Mesenchymal stem cell (in vitro differentiated cells and primary cell): Measurements from ENCODE around the gene FHOD3.

Experiments used
- DNase-seq: peaks from one replicate; pipeline ENCODE4 v3.0.0-alpha.2; 2013
- H2AFZ ChIP-seq: one replicate; pipeline ENCODE4 v1.6.1; 2013; ENCODE audit warnings: low read depth, mild to moderate bottlenecking, control low read depth, inconsistent platforms, low read length, moderate library complexity
- H2AK5ac ChIP-seq: 2 replicates; pipeline ENCODE4 v1.6.1; 2013; ENCODE audit warnings: low read length, moderate library complexity, mild to moderate bottlenecking, inconsistent platforms; ENCODE audit not compliant: severe bottlenecking
- H2BK120ac ChIP-seq: one replicate; pipeline ENCODE4 v1.6.1; 2013; ENCODE audit warnings: low read depth, mild to moderate bottlenecking, inconsistent platforms, low read length, moderate library complexity
- H2BK12ac ChIP-seq, 2 experiments: one replicate each; pipeline ENCODE4 v1.6.1; 2013; ENCODE audit warnings: inconsistent platforms in 2 of 2, low read length in 2 of 2, mild to moderate bottlenecking in 2 of 2, moderate library complexity in 2 of 2, control low read depth in 1 of 2
- H2BK15ac ChIP-seq: one replicate; pipeline ENCODE4 v1.6.1; 2013; ENCODE audit warnings: mild to moderate bottlenecking, low read depth, inconsistent platforms; ENCODE audit not compliant: poor library complexity, severe bottlenecking
- H2BK5ac ChIP-seq: 2 replicates; pipeline ENCODE4 v1.6.1; 2013; ENCODE audit warnings: low read depth, mild to moderate bottlenecking, low read length, control low read depth, inconsistent platforms; ENCODE audit not compliant: poor library complexity, severe bottlenecking
- H3K14ac ChIP-seq, 2 experiments: one replicate each; pipeline ENCODE4 v1.6.1; 2013; ENCODE audit warnings: inconsistent platforms in 2 of 2, low read length in 2 of 2, control low read depth in 1 of 2, mild to moderate bottlenecking in 1 of 2, moderate library complexity in 1 of 2
- H3K18ac ChIP-seq, 2 experiments: one replicate each; pipeline ENCODE4 v1.6.1; 2013; ENCODE audit warnings: inconsistent platforms in 2 of 2, low read length in 2 of 2, control low read depth in 1 of 2, low read depth in 1 of 2, mild to moderate bottlenecking in 1 of 2
- H3K23ac ChIP-seq, 2 experiments: one replicate each; pipeline ENCODE4 v1.6.1; 2013; ENCODE audit warnings: inconsistent platforms in 2 of 2, low read length in 2 of 2, mild to moderate bottlenecking in 2 of 2, moderate library complexity in 2 of 2, control low read depth in 1 of 2
- H3K27ac ChIP-seq: 2 replicates; pipeline ENCODE4 v1.5.1; 2013; ENCODE audit warnings: mild to moderate bottlenecking, moderate library complexity, low read length, control low read depth, inconsistent platforms; ENCODE audit not compliant: poor library complexity, severe bottlenecking
- H3K27me3 ChIP-seq, 2 experiments: 2 replicates each; pipeline versions ENCODE4 v1.6.1 to v1.7.0; 2013; ENCODE audit warnings: low read length in 2 of 2, mild to moderate bottlenecking in 2 of 2, moderate library complexity in 2 of 2, control low read depth in 1 of 2, inconsistent platforms in 1 of 2; ENCODE audit not compliant: control insufficient read depth in 1 of 2, insufficient read depth in 1 of 2
- H3K36me3 ChIP-seq, 2 experiments: 2 replicates each; pipeline versions ENCODE4 v1.6.1 to v1.7.0; 2013; ENCODE audit warnings: low read length in 2 of 2, control low read depth in 1 of 2, inconsistent platforms in 1 of 2, low read depth in 1 of 2, mild to moderate bottlenecking in 1 of 2; ENCODE audit not compliant: insufficient read depth in 2 of 2, control insufficient read depth in 1 of 2
- H3K4ac ChIP-seq, 2 experiments: one replicate each; pipeline ENCODE4 v1.6.1; 2013; ENCODE audit warnings: inconsistent platforms in 2 of 2, low read length in 2 of 2, mild to moderate bottlenecking in 2 of 2, moderate library complexity in 2 of 2, control low read depth in 1 of 2, low read depth in 1 of 2
- H3K4me1 ChIP-seq: 2 replicates; pipeline ENCODE4 v1.6.1; 2013; ENCODE audit warnings: low read depth, low read length, control low read depth; ENCODE audit not compliant: control insufficient read depth, insufficient read depth
- H3K4me2 ChIP-seq: 2 replicates; pipeline ENCODE4 v1.6.1; 2013; ENCODE audit warnings: low read length, mild to moderate bottlenecking, inconsistent platforms; ENCODE audit not compliant: poor library complexity, severe bottlenecking
- H3K4me3 ChIP-seq, 2 experiments: 2 replicates each; pipeline versions ENCODE4 v1.5.1 to v1.7.0; 2013; ENCODE audit warnings: low read length in 2 of 2, mild to moderate bottlenecking in 2 of 2, control low read depth in 1 of 2, low read depth in 1 of 2; ENCODE audit not compliant: insufficient read depth in 1 of 2
- H3K79me1 ChIP-seq: replicated peaks from 2 replicates; pipeline ENCODE4 v1.6.1; 2013; ENCODE audit warnings: mild to moderate bottlenecking, control low read depth, low read length, inconsistent platforms; ENCODE audit not compliant: poor library complexity, severe bottlenecking
- H3K9ac ChIP-seq: 2 replicates; pipeline ENCODE4 v1.7.0; 2013; ENCODE audit warnings: mild to moderate bottlenecking, low read length, moderate library complexity
- H3K9me3 ChIP-seq: 2 replicates; pipeline ENCODE4 v1.7.0; 2013; ENCODE audit warnings: mild to moderate bottlenecking, low read length; ENCODE audit not compliant: control insufficient read depth
- H4K8ac ChIP-seq: one replicate; pipeline ENCODE4 v1.6.1; 2013; ENCODE audit warnings: inconsistent platforms, mild to moderate bottlenecking, low read length, moderate library complexity
- H4K91ac ChIP-seq: one replicate; pipeline ENCODE4 v1.6.1; 2013; ENCODE audit warnings: mild to moderate bottlenecking, low read length, inconsistent platforms
- WGBS: methylation state at CpG from one replicate; pipeline ENCODE4 v1.1.7; 2013; ENCODE audit warnings: mixed read lengths; 5-methylcytosine and 5-hydroxymethylcytosine counted together

FHOD3 gene

DNA sequence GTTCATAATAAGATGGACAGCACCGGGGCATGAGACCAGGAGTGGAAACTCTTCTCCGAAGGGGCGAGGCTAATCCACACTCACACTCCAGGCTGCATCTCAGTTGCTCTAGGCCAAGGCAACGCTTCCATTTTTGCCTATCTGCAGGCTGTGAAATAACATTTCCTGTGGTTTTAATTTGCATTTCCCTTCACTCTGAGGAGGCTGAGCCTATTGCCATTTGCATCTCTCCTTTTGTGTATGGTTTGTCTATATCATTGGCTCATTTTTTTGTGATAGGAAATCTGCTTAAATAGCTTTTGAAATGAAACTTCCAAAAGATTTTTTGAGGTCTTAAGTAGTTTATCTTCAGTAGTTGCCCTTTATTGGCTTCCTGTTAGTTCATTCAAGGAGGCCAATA is 473.7 kb downstream of the FHOD3 start:
- H3K4me3 ChIP-seq: no peak overlapping the region
- H2BK120ac ChIP-seq: no peak overlapping the region
- no peak overlapping the region for H4K8ac ChIP-seq
- no peaks in the 10 kb centered on the region for H3K27me3 ChIP-seq
- no peak overlapping the region for H3K23ac ChIP-seq
- H3K4me1 ChIP-seq: peaks cover 17% of the 10 kb centered on the region
- H2BK15ac ChIP-seq: no peak overlapping the region
- H3K79me1 ChIP-seq: peaks cover 5% of the 10 kb centered on the region
- no peak for DNase-seq
- H3K4me2 ChIP-seq: no peak overlapping the region
- H2AK5ac ChIP-seq: no peak overlapping the region
- WGBS: 86% methylated on average over 3 of the region's 4 CpGs
- H2AFZ ChIP-seq: no peak overlapping the region
- no peak overlapping the region for H2BK12ac ChIP-seq
- H3K27ac ChIP-seq: no peak overlapping the region
- no peak overlapping the region for H2BK5ac ChIP-seq
- H3K36me3 ChIP-seq: peaks cover 0 to 28% of the 10 kb centered on the region in 2 experiments
- H4K91ac ChIP-seq: no peak overlapping the region
- H3K9ac ChIP-seq: no peak overlapping the region
- H3K4ac ChIP-seq: no peak overlapping the region
- H3K14ac ChIP-seq: no peak overlapping the region
- H3K9me3 ChIP-seq: no peaks in the 10 kb centered on the region
- H3K18ac ChIP-seq: no peak overlapping the region

DNA sequence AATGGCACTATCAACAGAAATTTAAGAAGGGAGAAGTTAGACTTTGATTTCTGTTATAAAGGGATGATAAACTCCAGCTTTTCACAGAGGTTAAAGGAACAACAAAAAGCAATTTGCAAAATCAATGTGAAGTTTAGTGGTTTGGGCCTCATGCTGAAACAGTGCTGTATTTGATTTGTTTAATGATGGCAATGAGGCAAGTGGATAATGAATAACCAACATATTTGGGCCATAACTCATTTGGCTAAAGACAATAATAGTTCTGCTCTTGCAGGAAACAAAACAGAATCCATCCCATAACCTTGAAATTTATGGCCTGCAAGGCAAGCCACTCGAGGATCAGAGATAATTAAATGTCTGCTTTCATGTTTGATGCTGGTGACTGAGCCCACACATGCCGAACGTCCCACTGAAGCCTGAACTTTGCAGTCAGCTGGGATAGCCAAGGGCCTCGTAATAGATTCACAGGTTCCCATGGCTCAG is 474.8 kb downstream of the FHOD3 start:
- Histone ChIP-seq H3K4me1 (peaks cover 17% of the 10 kb centered on the region), H2AK5ac (no peak overlapping the region), H2AFZ (no peak overlapping the region), H4K8ac (no peak overlapping the region), H3K4me2 (no peak overlapping the region), H3K4me3 (no peak overlapping the region), H2BK5ac (no peak overlapping the region), H3K14ac (no peak overlapping the region), H3K9ac (no peak overlapping the region), H3K9me3 (no peaks in the 10 kb centered on the region), H3K18ac (no peak overlapping the region), H2BK12ac (no peak overlapping the region), H3K4ac (no peak overlapping the region), H3K27me3 (no peaks in the 10 kb centered on the region), H2BK120ac (no peak overlapping the region), H3K36me3 (peaks cover 0 to 28% of the 10 kb centered on the region in 2 experiments), H3K23ac (no peak overlapping the region), H2BK15ac (no peak overlapping the region), H4K91ac (no peak overlapping the region), H3K79me1 (peaks cover 5% of the 10 kb centered on the region), H3K27ac (peak overlapping the region; percentile 68)
- no peak for DNase-seq
- WGBS: 55% methylated on average over 4 of the region's 4 CpGs

DNA sequence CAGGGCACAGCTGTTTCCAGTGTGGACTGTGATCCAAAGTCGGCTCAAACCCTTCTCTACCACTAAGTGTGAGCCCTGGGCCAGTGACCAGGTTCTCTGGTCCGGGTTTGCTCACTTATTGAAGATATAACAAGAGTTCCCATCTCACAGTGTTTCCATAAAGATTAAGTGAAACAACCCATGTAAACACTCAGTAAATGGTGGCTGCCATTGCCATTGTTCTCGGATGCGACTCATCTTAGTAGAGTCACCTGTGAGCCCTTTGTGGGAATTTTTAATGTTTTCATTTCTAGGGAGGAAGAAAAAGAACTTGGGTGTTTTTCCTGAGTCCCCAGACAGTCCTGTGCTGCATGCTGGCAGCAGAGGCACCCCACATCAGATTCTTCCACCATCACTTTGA is 477.9 kb downstream of the FHOD3 start:
- Histone ChIP-seq H2BK120ac (no peak overlapping the region), H2AFZ (no peak overlapping the region), H3K4me3 (no peak overlapping the region), H3K9me3 (no peaks in the 10 kb centered on the region), H3K9ac (no peak overlapping the region), H3K23ac (no peak overlapping the region), H3K27ac (no peak overlapping the region), H2AK5ac (no peak overlapping the region), H4K8ac (no peak overlapping the region), H4K91ac (no peak overlapping the region), H2BK12ac (no peak overlapping the region), H3K4me2 (no peak overlapping the region), H2BK5ac (no peak overlapping the region), H3K14ac (no peak overlapping the region), H3K79me1 (peaks cover 5% of the 10 kb centered on the region), H3K18ac (no peak overlapping the region), H3K4ac (no peak overlapping the region), H3K36me3 (peaks cover 11 to 30% of the 10 kb centered on the region in 2 experiments), H3K27me3 (no peaks in the 10 kb centered on the region), H3K4me1 (peaks cover 15% of the 10 kb centered on the region), H2BK15ac (no peak overlapping the region)
- WGBS: 94% methylated on average over 4 of the region's 4 CpGs
- no peak for DNase-seq

DNA sequence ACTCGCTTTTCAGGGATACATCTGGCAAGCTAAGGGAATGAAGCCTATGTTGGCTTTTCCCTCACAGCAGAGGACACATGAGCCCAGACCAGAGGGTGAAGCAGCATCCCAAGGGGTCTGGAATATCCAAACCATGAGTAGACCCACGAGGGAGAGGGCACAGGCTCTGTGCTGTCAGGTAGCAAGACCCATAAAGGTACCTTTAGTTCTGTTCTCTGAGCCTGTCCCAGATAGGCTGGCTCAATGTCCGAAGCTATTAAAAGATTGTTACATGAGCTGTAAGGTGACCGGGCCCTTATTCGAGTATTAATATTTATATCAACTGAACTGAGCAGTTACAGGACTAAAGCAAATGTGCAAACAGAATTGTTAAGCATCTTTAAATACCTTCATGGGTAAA is 479.1 kb downstream of the FHOD3 start:
- Histone ChIP-seq H3K27me3 (no peaks in the 10 kb centered on the region), H3K4me3 (no peak overlapping the region), H3K9ac (no peak overlapping the region), H3K18ac (no peak overlapping the region), H2AK5ac (no peak overlapping the region), H3K4me1 (peaks cover 13% of the 10 kb centered on the region), H2BK5ac (no peak overlapping the region), H3K23ac (no peak overlapping the region), H2AFZ (no peak overlapping the region), H3K4ac (no peak overlapping the region), H3K27ac (no peak overlapping the region), H3K9me3 (no peaks in the 10 kb centered on the region), H3K4me2 (no peak overlapping the region), H3K14ac (no peak overlapping the region), H2BK15ac (no peak overlapping the region), H3K36me3 (peaks cover 19 to 34% of the 10 kb centered on the region in 2 experiments), H4K8ac (no peak overlapping the region), H4K91ac (no peak overlapping the region), H3K79me1 (peaks cover 5% of the 10 kb centered on the region), H2BK120ac (no peak overlapping the region), H2BK12ac (no peak overlapping the region)
- WGBS: 87% methylated on average over 4 of the region's 5 CpGs
- DNase-seq: no peak
